ENCODE data around the gene CEP89.
"Not testable (repeated sequence)": the region's sequence is repeated elsewhere in the genome, so short reads cannot be mapped to it uniquely, and the experiment has no call there.

Gene CEP89

DNA sequence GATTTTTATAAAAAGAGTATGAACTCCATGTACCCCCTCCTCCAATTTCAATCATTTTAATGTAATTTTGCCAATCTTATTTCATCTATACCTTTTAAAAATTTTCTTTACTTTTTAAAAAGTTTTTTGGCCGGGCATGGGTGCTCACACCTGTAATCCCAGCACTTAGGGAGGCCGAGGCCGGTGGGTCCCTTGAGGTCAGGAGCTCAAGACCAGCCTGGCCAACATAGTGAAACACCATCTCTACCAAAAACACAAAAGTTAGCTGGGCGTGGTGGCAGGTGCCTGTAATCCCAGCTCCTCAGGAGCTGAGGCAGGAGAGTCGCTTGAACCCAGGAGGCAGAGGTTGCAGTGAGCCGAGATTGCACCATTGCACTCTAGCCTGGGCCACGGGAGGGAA, 138.4 kb downstream of the CEP89 start:
- DNase-seq (ENCODE audit: low read depth), result not testable (repeated sequence)

DNA sequence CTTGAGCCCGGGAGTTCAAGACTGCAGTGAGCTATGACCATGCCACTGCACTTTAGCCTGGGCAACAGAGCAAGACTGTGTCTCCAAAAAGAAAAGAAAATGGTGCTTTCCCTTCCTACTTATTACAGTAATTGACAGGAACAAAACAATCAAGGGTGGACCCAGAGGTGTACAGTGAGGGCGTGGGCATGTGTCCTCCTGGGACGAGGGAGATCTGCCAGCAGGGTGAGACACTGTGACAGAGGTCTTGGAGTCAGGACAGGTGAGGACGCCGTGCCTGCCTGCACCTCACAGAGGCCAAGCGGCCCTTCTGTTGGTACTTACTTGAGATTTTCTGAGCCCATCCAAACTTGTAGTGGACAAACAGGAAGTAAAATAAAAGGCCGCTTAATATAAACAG, 138.9 kb downstream of the CEP89 start:
- not testable (repeated sequence) for DNase-seq (ENCODE audit: low read depth)

DNA sequence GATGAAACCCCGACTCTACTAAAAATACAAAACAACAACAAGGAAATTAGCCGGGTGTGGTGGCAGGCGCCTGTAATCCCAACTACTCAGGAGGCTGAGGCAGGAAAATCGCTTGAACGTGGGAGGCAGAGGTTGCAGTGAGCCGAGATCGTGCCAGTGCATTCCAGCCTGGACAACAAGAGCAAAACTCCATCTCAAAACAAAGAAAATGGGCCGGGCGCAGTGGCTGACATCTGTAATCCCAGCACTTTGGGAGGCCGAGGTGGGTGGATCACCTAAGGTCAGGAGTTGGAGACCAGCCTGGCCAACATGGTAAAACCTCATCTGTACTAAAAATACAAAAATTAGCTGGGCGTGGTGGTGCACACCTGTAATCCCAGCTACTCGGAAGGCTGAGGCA, 139.7 kb downstream of the CEP89 start:
- not testable (repeated sequence) for DNase-seq (ENCODE audit: low read depth)

DNA sequence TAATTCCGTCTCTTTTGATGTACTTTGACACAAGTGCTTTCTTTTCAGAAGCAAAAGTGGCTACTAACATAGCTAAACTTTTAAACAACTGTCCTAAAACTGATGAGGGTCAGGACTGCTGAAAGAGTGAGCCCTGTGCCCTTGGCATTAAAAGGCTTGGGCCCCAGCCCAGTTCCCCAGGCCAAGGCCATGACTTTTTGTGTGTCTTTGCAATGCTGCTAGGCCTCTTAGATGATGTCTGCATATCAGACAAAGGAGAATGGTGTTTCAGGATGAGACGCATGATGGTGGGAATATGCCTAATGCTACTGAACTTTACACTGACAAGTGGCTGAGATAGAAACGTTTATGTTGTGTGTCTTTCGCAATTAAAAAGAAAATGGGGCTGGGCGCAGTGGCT, 140.1 kb downstream of the CEP89 start:
- no peak for DNase-seq (ENCODE audit: low read depth)

DNA sequence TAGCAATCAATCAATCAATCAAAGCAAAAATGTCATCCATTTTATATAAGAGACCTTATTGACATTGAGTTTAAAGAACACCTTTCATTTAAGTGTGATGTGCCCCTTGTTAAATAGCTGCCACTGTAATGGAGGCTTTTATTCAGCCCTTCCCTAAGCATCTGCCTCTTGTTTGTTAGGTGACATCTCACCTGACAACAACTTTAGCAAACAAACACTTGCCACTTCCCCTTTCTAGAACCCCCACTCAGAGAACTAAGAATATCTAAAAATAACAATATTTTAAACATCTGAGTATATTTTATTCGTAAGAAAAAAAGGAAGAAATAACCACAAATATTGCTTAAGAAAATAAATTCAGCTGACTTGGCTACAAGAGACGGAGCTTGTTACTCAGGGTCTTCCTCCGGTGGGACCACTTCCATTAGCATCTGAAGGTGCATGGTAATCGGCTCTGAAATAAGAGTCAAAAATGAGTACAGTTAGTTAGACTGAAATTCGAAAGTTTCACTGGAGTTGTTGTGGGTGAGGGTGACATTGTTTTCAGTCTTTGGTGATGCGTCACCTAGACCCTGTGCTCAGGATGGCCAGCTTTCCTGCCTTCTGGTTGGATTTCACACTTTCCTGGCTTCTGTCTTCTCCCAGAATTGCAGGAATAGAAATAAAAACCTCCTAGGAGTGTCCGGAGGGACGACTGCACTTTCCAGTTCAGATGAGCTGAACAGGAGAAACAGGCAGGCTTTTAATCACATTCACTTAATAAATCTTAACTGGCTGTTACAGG, 141.3 kb downstream of the CEP89 start:
- no peak for DNase-seq (ENCODE audit: low read depth)

DNA sequence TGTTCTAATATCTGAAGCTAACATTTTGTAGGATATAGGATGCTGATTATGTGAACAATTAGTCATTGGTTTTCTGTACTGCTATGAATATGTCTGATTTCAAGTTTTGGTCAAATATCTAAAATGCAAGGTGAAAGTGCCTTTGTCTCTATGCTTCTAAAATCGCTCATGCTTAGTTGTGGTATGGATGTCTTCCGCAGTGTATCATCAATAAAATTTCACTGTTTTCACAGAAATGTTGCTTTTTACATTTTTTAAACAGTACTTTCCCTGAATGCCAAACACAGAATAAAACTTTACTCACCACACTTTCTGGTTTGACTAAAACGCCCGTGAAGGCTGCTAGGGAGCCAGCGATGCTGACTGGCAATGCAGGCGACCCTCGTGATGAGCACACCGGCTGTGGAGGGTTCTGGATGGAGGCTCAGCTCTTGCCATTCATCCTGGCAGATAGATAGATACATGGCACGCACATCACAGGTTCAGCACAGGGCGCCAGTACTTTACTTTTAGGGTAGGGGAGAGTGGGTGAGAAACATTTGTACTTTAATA, 142.3 kb downstream of the CEP89 start:
- DNase-seq (ENCODE audit: low read depth), result no peak

DNA sequence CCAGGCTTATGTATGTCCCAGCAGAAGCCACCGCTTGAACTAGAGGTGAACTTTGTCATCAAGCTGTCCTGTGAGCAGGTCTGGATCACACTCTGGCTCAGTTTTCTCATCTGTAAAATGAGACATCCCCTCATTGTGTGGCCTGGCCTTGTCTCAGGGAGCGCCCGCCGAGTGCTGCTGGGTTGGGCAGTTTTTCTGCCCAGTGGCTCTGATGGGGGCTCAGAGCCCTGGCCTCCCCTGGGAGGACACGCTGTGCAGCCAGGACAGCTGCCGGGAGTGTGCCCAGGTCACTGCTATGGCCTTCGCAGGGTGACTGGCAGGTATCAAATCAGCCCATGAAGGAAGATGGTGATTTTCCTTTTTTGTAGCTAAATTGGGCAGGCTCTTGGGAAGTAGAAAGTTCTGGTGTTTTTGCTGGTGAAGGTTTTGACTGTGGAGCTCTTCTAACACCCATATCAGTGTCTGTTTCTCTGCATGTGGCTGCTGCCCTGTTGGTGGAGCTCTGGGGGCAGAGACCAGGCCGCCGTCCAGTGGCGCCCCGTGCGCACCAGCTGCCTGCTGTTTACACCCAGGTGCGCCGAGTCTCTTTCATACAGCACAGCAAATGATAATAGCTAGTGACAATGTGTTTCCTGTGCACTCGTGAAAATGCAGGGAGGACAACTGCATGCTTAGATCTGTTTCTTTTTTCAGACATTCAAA, 143.0 kb downstream of the CEP89 start:
- no peak for DNase-seq (ENCODE audit: low read depth)

DNA sequence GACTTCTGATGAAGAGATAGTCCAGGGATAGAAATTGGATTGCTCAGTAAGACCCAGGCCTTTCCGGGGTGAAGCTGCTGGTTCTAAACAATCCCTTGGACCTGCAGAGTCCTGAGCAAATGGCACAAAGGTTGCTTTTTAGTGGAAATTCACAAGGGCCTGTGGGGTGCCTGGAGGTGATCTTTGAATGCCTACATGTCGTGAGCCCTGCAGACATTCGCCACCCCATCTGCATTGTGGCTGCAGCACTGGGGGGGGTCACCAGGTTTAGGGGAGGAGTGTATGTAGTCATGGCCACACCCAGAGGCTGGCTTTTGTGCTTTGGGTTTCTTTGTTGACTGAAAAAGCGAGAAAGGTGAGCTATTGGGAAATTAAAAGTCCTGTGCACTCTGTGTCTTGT, 143.6 kb downstream of the CEP89 start:
- no peak for DNase-seq (ENCODE audit: low read depth)

Measured in stimulated activated CD8-positive, alpha-beta memory T cell treated with anti-CD3 and anti-CD28 coated beads, Interleukin-15, amount 100 ng/mL, for 24 hours (primary cell).